C4-2B (cell line): ENCODE measurements around the gene ZNF407.

Experiments
- CTCF ChIP-seq: fragments of 450-650 bp; conservative IDR thresholded peaks from 2 replicates; pipeline ENCODE4 v1.5.1; 2017; ENCODE audit warnings: mild to moderate bottlenecking
- ZFX ChIP-seq: fragments of 450-650 bp; IDR thresholded peaks from 2 replicates; pipeline ENCODE4 v1.6.1; 2017

GRCh38 chr18:74715865-74716712, 118.4 kb downstream of the ZNF407 start:
- TF ChIP-seq CTCF (no peak), ZFX (no peak)
